Measurements from ENCODE around the gene MYB. TPM values are rescaled to one million over a fixed set of nuclear protein-coding genes. Genes with fewer than 3 reads are reported as not detected.

MYB gene
- total and polyA plus RNA-seq, 2 of the 13 experiments (the other 11 are each of a cell fraction or from before 2014, with no cell fraction given): 0.04 to 0.20 TPM

- BruUV-seq (replicated peaks): no TSS peak
- POLR2A ChIA-PET: no interaction called here
- TF ChIP-seq ZNF513 (CRISPR knock-in tag; conservative IDR thresholded peaks at IDR 0.05) (no peak), ZNF34 (CRISPR knock-in tag; IDR thresholded peaks at IDR 0.05; ENCODE audit: borderline replicate concordance) (no peak), AKAP8 (CRISPR knock-in tag; IDR thresholded peaks at IDR 0.05) (no peak), TEF (CRISPR knock-in tag; IDR thresholded peaks at IDR 0.05) (no peak), ZC3H4 (CRISPR knock-in tag; IDR thresholded peaks at IDR 0.05; ENCODE audit: borderline replicate concordance) (no peak), ZFP36L2 (CRISPR knock-in tag; IDR thresholded peaks at IDR 0.05) (no peak), ZNF790 (CRISPR knock-in tag; IDR thresholded peaks at IDR 0.05; ENCODE audit: borderline replicate concordance) (no peak), KLF9 (CRISPR knock-in tag; IDR thresholded peaks at IDR 0.05; ENCODE audit: low read depth) (no peak)
- TF ChIP-seq, protein P1, sequence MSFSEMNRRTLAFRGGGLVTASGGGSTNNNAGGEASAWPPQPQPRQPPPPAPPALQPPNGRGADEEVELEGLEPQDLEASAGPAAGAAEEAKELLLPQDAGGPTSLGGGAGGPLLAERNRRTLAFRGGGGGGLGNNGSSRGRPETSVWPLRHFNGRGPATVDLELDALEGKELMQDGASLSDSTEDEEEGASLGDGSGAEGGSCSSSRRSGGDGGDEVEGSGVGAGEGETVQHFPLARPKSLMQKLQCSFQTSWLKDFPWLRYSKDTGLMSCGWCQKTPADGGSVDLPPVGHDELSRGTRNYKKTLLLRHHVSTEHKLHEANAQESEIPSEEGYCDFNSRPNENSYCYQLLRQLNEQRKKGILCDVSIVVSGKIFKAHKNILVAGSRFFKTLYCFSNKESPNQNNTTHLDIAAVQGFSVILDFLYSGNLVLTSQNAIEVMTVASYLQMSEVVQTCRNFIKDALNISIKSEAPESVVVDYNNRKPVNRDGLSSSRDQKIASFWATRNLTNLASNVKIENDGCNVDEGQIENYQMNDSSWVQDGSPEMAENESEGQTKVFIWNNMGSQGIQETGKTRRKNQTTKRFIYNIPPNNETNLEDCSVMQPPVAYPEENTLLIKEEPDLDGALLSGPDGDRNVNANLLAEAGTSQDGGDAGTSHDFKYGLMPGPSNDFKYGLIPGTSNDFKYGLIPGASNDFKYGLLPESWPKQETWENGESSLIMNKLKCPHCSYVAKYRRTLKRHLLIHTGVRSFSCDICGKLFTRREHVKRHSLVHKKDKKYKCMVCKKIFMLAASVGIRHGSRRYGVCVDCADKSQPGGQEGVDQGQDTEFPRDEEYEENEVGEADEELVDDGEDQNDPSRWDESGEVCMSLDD (CRISPR knock-in tag; IDR thresholded peaks at IDR 0.05; ENCODE audit: borderline replicate concordance): no peak
- Histone ChIP-seq H4K20me1 (ENCODE audit: insufficient read depth, low read length) (no peaks in the 10 kb centered on the region), H3K9me3 (ENCODE audit: low read length) (no peaks in the 10 kb centered on the region), H2AFZ (ENCODE audit: low read length) (no peak overlapping the region), H3K27ac (ENCODE audit: extremely low read length, insufficient read depth, low read length) (no peak overlapping the region), H3K36me3 (replicated peaks in 1 of 2; ENCODE audit: control insufficient read depth in 1 of 2, insufficient read depth in 2 of 2, low read length in 2 of 2) (no peaks in the 10 kb centered on the region), H3K4me1 (ENCODE audit: insufficient read depth, low read length) (peaks cover 35% of the 10 kb centered on the region), H3K4me3 (replicated peaks in 1 of 3; ENCODE audit: insufficient read depth in 1 of 3, low read depth in 2 of 3, low read length in 3 of 3) (no peak overlapping the region), H3K79me2 (ENCODE audit: insufficient read depth, low read length) (no peaks in the 10 kb centered on the region), H3K9ac (ENCODE audit: insufficient read depth, low read depth, low read length) (no peak overlapping the region), H3K4me2 (ENCODE audit: low read depth, low read length) (no peak overlapping the region), H3K27me3 (ENCODE audit: control insufficient read depth in 1 of 2, insufficient read depth in 2 of 2, low read length in 2 of 2) (peaks cover 0 to 2% of the 10 kb centered on the region in 2 experiments; a peak in 1 of 5 replicates)
- FAIRE-seq (no peak), ATAC-seq (no peak), DNase-seq (ENCODE audit: low spot score) (no peak)
- 85% methylated on average over 3 of the region's 3 CpGs for WGBS (ENCODE audit: low lambda C conversion rate)
- intact Hi-C loops (cut with micrococcal nuclease; ENCODE audit: unreplicated experiment): no loop called here
- CTCF ChIA-PET (ENCODE audit: low intra/inter-chr PET ratio, low total read pairs): no interaction called here
- in situ Hi-C loops (cut with HindIII; ENCODE audit: extremely low pct_ligation_motif_present, low pct_unique_long_range_greater_than_20kb): no loop called here
Measured at GRCh38 chr6:135268740-135269139, 87.6 kb downstream of the MYB start.

Small RNA genes within 50 kb of the gene (microRNA-seq; reads per million reads assigned to microRNA genes)
- gene MIR548A2: not detected

Small RNA genes within 50 kb of the gene (small RNA-seq; reads per million reads assigned to genes)
- gene MIR548A2 (ENCODE audit: insufficient read depth in 2 of 3, insufficient read length in 3 of 3, low read depth in 2 of 3, low replicate concordance in 1 of 3): 0 reads per million in 3 experiments

Other genes starting within 250 kb of the MYB start
- gene ALDH8A1, start 231.2 kb upstream of the MYB start, total RNA-seq (2016; rRNA removed; fragmentation: Illumina TruSeq; extraction: Trizol): 3.4 and 3.6 TPM in 2 replicates
- 0.68 and 1.1 TPM in 2 replicates for gene ALDH8A1, start 231.2 kb upstream of the MYB start, polyA plus RNA-seq (2011; rRNA removed)
- 138 and 222 TPM in 2 replicates for gene HBS1L, start 126.5 kb upstream of the MYB start, total RNA-seq (2016; rRNA removed; fragmentation: Illumina TruSeq; extraction: Trizol)
- 33.6 and 44.1 TPM in 2 replicates for gene HBS1L, start 126.5 kb upstream of the MYB start, polyA plus RNA-seq (2011; rRNA removed)